ENCODE results near the gene TPM2. TPM values are rescaled to one million over a fixed set of nuclear protein-coding genes. Genes with fewer than 3 reads are reported as not detected.

The TPM2 gene
- total RNA-seq, 1 donor from 2014 or later, result 110 TPM

DNA sequence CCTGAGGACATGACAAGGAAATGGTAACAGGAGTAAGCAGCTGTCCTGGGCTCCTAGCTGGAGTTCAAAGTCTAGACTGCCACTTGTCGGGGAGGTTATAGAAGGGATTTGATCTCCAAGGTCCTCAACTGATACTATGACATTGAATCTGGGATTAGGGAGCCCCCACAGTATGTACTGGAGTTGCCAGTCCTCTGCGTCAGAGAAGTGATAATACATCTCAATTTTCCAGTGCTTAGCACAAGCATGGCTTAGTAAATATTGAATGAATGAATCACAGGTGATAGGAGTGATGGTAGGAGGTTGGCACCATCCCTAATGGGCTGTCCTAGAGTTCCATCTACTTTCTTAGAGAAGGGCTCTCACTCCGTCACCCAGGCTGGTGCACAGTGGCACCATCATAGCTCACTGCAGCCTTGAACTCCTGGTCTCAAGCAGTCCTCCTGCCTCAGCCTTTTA, 6.2 kb upstream of the TPM2 start:
- ATAC-seq (peak in 1 of 2 donors; percentile 48), DNase-seq (no peak)
- peaks cover 23% of the 10 kb centered on the region for H3K4me1 ChIP-seq
- H3K4me3 ChIP-seq, result no peak overlapping the region
- peaks cover 54% of the 10 kb centered on the region for H3K36me3 ChIP-seq
- H3K27me3 ChIP-seq (ENCODE audit: low read depth), result no peaks in the 10 kb centered on the region
- intact Hi-C loops (cut with DNase I), result no loop called here
- H3K9me3 ChIP-seq, result no peaks in the 10 kb centered on the region
- TF ChIP-seq CTCF (IDR thresholded peaks at IDR 0.05), result no peak
- peak overlapping the region; percentile 73 for H3K27ac ChIP-seq

DNA sequence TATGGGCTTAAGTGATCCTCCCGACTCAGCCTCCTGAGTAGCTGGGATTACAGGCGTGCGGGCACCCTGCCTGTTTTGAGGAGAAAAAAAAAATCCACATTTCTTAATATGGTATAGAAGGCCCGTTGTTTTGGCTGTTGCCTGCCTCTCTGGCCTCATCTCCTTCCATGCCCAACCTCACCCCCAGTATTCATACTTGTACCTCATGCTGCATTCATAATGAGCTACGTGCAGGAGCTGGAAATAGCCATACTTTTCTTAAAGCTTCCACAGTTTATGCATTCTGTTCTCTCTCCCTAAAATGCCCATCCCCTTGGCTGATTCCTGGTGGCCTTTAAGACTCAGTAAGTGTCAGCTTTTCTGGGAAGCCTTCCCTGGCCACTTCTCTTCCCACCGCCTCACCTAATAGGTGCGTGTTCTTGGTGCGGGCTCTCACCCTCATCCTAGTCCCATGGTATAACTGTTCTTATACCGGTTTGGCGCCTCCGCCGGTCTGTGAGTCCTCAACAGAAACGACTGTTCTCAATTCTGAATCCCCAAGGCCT, 2.1 kb upstream of the TPM2 start:
- TF ChIP-seq CTCF (IDR thresholded peaks at IDR 0.05), result no peak
- H3K27ac ChIP-seq, result peak overlapping the region; percentile 80
- intact Hi-C loops (cut with DNase I), result no loop called here
- H3K4me1 ChIP-seq, result peaks cover 25% of the 10 kb centered on the region
- H3K27me3 ChIP-seq (ENCODE audit: low read depth), result no peaks in the 10 kb centered on the region
- H3K9me3 ChIP-seq, result no peaks in the 10 kb centered on the region
- DNase-seq (no peak), ATAC-seq (no peak)
- H3K4me3 ChIP-seq, result peak overlapping the region; percentile 73
- H3K36me3 ChIP-seq, result peaks cover 13% of the 10 kb centered on the region

GRCh38 chr9:35691334-35691650, 1.6 kb upstream of the TPM2 start:
- TF ChIP-seq CTCF (IDR thresholded peaks at IDR 0.05), result no peak
- intact Hi-C loops (cut with DNase I), result no loop called here
- peak overlapping the region; percentile 73 for H3K4me3 ChIP-seq
- DNase-seq, result no peak
- peaks cover 7% of the 10 kb centered on the region for H3K36me3 ChIP-seq
- H3K27me3 ChIP-seq (ENCODE audit: low read depth), result no peaks in the 10 kb centered on the region
- H3K4me1 ChIP-seq, result peaks cover 19% of the 10 kb centered on the region
- H3K9me3 ChIP-seq, result no peaks in the 10 kb centered on the region
- ATAC-seq, result peak in 1 of 2 donors; percentile 46
- H3K27ac ChIP-seq, result peak overlapping the region; percentile 80

DNA sequence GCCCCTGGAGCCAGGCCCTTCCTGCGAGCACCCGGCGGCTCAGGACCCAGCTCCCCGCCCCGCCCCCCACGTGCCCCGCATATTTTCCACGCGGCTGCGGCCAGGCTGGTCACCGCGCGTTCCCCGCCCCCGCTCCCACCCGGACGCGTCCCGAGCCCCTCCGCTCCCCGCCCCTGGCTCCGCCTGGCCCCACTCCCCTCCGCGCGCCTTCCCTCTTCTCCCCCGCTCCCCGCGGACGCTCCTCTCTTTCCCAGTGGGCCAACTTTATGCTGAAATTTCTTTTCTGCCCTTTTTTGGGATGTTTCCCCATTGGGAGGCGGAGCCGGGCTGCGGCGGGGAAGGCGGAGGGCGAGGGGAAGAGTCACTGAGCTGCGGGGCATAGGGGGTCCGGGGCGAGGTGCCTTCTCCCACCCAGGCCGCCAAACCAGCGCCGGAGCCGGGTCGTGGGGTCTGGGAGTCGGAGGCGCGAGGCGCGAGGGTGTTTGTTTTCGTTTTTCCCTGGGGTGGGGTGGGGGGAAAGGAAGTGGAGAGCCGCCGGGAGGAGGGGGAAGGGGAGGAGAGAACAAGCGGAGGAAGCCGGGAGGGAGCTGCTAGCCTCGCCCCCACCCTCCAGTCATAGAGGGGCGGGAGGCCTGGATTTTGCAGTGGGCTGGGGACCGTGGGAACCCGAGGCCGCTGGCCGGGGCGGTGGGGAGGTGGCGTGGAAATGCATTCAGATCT, 1.0 kb upstream of the TPM2 start:
- DNase-seq (peak; percentile 77), ATAC-seq (peak; percentile 79)
- Histone ChIP-seq H3K27ac (peak overlapping the region; percentile 80), H3K4me1 (peaks cover 16% of the 10 kb centered on the region), H3K9me3 (no peaks in the 10 kb centered on the region), H3K27me3 (ENCODE audit: low read depth) (no peaks in the 10 kb centered on the region), H3K36me3 (peaks cover 2% of the 10 kb centered on the region), H3K4me3 (peak overlapping the region; percentile 73)
- no peak for TF ChIP-seq CTCF (IDR thresholded peaks at IDR 0.05)
- intact Hi-C loops (cut with DNase I), result no loop called here

DNA sequence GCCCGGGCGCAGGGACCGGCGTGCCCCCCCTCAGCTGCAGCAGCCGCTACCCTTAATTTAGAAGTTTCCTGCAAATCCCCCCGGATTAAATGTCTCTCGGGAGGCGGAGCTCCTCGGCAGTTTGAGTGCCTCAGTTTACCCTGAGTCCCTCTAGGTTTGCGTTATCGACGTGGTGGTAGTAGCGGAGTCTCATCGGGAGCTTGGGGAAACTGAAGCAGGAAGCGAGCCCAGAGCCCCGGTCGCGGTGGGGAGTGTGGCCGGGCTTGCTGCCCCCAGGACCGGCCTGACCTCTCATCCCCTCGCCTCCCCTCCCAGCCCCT, 529 bp upstream of the TPM2 start:
- Histone ChIP-seq H3K27ac (peak overlapping the region; percentile 80), H3K36me3 (peaks cover 5% of the 10 kb centered on the region), H3K4me1 (peaks cover 13% of the 10 kb centered on the region), H3K4me3 (peak overlapping the region; percentile 73), H3K9me3 (no peaks in the 10 kb centered on the region), H3K27me3 (ENCODE audit: low read depth) (no peaks in the 10 kb centered on the region)
- intact Hi-C loops (cut with DNase I), result no loop called here
- TF ChIP-seq CTCF (IDR thresholded peaks at IDR 0.05), result no peak
- no peak for DNase-seq
- ATAC-seq, result no peak
